Aorta (tissue), 5 donors: Measurements from ENCODE around the gene MRPL38. TPM values are rescaled to one million over a fixed set of nuclear protein-coding genes. Genes with fewer than 3 reads are reported as not detected.
"Not testable (repeated sequence)": the region's sequence is repeated elsewhere in the genome, so short reads cannot be mapped to it uniquely, and the experiment has no call there.

Experiments
- ATAC-seq: fragments of 200-7000 bp; cut with Tn5 transposase; one replicate; pipeline ENCODE4 v1.9.1; 2022; ENCODE audit warnings: moderate library complexity; ENCODE audit not compliant: low FRiP score
- DNase-seq, 2 donors: peaks; one replicate each; pipeline ENCODE4 v3.0.0-alpha.2; 2020
- H3K27ac ChIP-seq, 2 donors: one replicate each; pipeline ENCODE4 v1.5.1; 2013; ENCODE audit warnings: low read length in 2 of 2, mild to moderate bottlenecking in 2 of 2, moderate library complexity in 2 of 2, control low read depth in 1 of 2, inconsistent platforms in 1 of 2, low read depth in 1 of 2
- H3K27me3 ChIP-seq, 2 donors: one replicate each; pipeline ENCODE4 v1.6.1; 2013; ENCODE audit warnings: control low read depth in 1 of 2, low read length in 1 of 2, mild to moderate bottlenecking in 1 of 2, moderate library complexity in 1 of 2; ENCODE audit not compliant: insufficient read depth in 2 of 2, control insufficient read depth in 1 of 2
- H3K36me3 ChIP-seq, 2 donors: one replicate each; pipeline ENCODE4 v1.6.1; 2013; ENCODE audit warnings: control low read depth in 1 of 2, low read length in 1 of 2, mild to moderate bottlenecking in 1 of 2; ENCODE audit not compliant: insufficient read depth in 2 of 2, control insufficient read depth in 1 of 2
- H3K4me1 ChIP-seq, 2 donors: one replicate each; pipeline ENCODE4 v1.6.1; 2013; ENCODE audit warnings: low read length in 2 of 2, control low read depth in 1 of 2, mild to moderate bottlenecking in 1 of 2, moderate library complexity in 1 of 2; ENCODE audit not compliant: insufficient read depth in 2 of 2, control insufficient read depth in 1 of 2
- H3K4me3 ChIP-seq, 2 donors: one replicate each; pipeline ENCODE4 v1.5.1; 2013; ENCODE audit warnings: low read length in 2 of 2, control low read depth in 1 of 2, mild to moderate bottlenecking in 1 of 2
- H3K9me3 ChIP-seq: one replicate; pipeline ENCODE4 v1.6.1; 2013; ENCODE audit warnings: mild to moderate bottlenecking, low read length; ENCODE audit not compliant: control insufficient read depth
- WGBS, 2 donors: extraction: QIAGEN DNeasy Blood & Tissue Kit; methylation state at CpG; one replicate each; pipeline ENCODE4 v1.1.7; 2013; 5-methylcytosine and 5-hydroxymethylcytosine counted together
- intact Hi-C, 2 donors: fragments of 100-400 bp; cut with DNase I; formaldehyde crosslinking; loops; one replicate each; pipeline versions ENCODE4 v1.14.2 to v1.15.0; 2022
- polyA plus RNA-seq, 2 donors: library from polyadenylated mRNA; stranded (reverse); fragments of 200-250 nt; gene quantifications; one replicate each; pipeline ENCODE4 v1.2.3, GENCODE V29; 2013
- total RNA-seq, 2 donors: library from RNA; stranded (reverse); fragmentation: NEBNext Ultra II Directional; extraction: Animal tissue kit (Norgen Biotek cat#: 25700); gene quantifications; one replicate each; pipeline ENCODE4 v1.2.1, GENCODE V29; 2021
- donor health status: healthy with polysubstance abuse.
- donor health status: Bipolar disorder and iron deficiency.
- donor health status: DM: no; HTN: no; CAD: no.
- donor health status: DM: no; HTN: no; CAD: no.
- donor health status: DM: yes; HTN: yes; CAD: no.

Gene MRPL38
- total and polyA plus RNA-seq, 4 donors, result 25.2 to 128 (median 58.3) TPM

- H3K9me3 ChIP-seq, result no peaks in the 10 kb centered on the region
- ATAC-seq (peak; percentile 63), DNase-seq (peak; percentile 81 to 86)
- H3K27me3 ChIP-seq, result no peaks in the 10 kb centered on the region
- intact Hi-C loops, result no loop called here
- H3K27ac ChIP-seq, result peak overlapping the region; percentile 5 to 78
- WGBS, 2 donors, result 6 to 7% methylated on average over 23 of the region's 23 CpGs
- no peaks in the 10 kb centered on the region for H3K4me1 ChIP-seq
- H3K4me3 ChIP-seq, result no peak overlapping the region
- no peaks in the 10 kb centered on the region for H3K36me3 ChIP-seq
Measured at GRCh38 chr17:75869282-75870141, 35.2 kb downstream of the MRPL38 start.

- intact Hi-C loops, ATAC-seq, H3K9me3 ChIP-seq, H3K36me3 ChIP-seq, DNase-seq, H3K4me3 ChIP-seq, H3K27me3 ChIP-seq, H3K4me1 ChIP-seq: not testable (repeated sequence)
- WGBS, 2 donors, result 67 to 70% methylated on average over 12 of the region's 12 CpGs
- peak overlapping the region in 1 of 2 donors; percentile 78 for H3K27ac ChIP-seq
Measured at GRCh38 chr17:75868730-75869281, 35.9 kb downstream of the MRPL38 start.

GRCh38 chr17:75865404-75866188, 39.1 kb downstream of the MRPL38 start:
- H3K36me3 ChIP-seq, intact Hi-C loops, ATAC-seq, H3K4me1 ChIP-seq, H3K27me3 ChIP-seq, H3K4me3 ChIP-seq, H3K9me3 ChIP-seq, H3K27ac ChIP-seq: not testable (repeated sequence)
- 74 to 78% methylated on average over 15 to 17 of the region's 17 CpGs for WGBS, 2 donors
- DNase-seq, result peak in 1 of 2 donors; percentile 45

GRCh38 chr17:75864887-75865286, 39.8 kb downstream of the MRPL38 start:
- intact Hi-C loops, H3K4me1 ChIP-seq, H3K27me3 ChIP-seq, DNase-seq, H3K4me3 ChIP-seq, ATAC-seq, H3K27ac ChIP-seq, H3K9me3 ChIP-seq, H3K36me3 ChIP-seq: not testable (repeated sequence)
- WGBS, 2 donors, result 83 to 89% methylated on average over 4 of the region's 4 CpGs

- ATAC-seq (peak; percentile 59), DNase-seq (peak in 1 of 2 donors; percentile 70)
- Histone ChIP-seq H3K4me1 (no peaks in the 10 kb centered on the region), H3K27ac (no peak overlapping the region), H3K9me3 (no peaks in the 10 kb centered on the region), H3K36me3 (no peaks in the 10 kb centered on the region), H3K27me3 (no peaks in the 10 kb centered on the region), H3K4me3 (no peak overlapping the region)
- intact Hi-C loops, result no loop called here
- WGBS, 2 donors, result 39 to 49% methylated on average over 8 of the region's 8 CpGs
Measured at GRCh38 chr17:75864448-75864871, 40.2 kb downstream of the MRPL38 start.

- Histone ChIP-seq H3K36me3 (no peaks in the 10 kb centered on the region), H3K27me3 (no peaks in the 10 kb centered on the region), H3K4me1 (no peaks in the 10 kb centered on the region), H3K9me3 (no peaks in the 10 kb centered on the region), H3K4me3 (no peak overlapping the region), H3K27ac (no peak overlapping the region)
- DNase-seq (no peak), ATAC-seq (peak; percentile 20)
- intact Hi-C loops, result no loop called here
- WGBS, 2 donors, result 64 to 65% methylated on average over 9 of the region's 9 CpGs
Measured at GRCh38 chr17:75861927-75862317, 42.8 kb downstream of the MRPL38 start.

- H3K9me3 ChIP-seq, H3K36me3 ChIP-seq, H3K4me3 ChIP-seq, H3K27ac ChIP-seq, ATAC-seq, H3K27me3 ChIP-seq, DNase-seq, H3K4me1 ChIP-seq, intact Hi-C loops: not testable (repeated sequence)
- WGBS, 2 donors, result 89 to 90% methylated on average over 10 of the region's 10 CpGs
Measured at GRCh38 chr17:75859358-75859757, 45.3 kb downstream of the MRPL38 start.

GRCh38 chr17:75856062-75856756, 48.5 kb downstream of the MRPL38 start:
- peak overlapping the region; percentile 38 to 86 for H3K4me3 ChIP-seq
- DNase-seq (peak in 1 of 2 donors; percentile 85), ATAC-seq (no peak)
- peak overlapping the region; percentile 20 to 73 for H3K27ac ChIP-seq
- peaks cover 0 to 4% of the 10 kb centered on the region in 2 donors for H3K36me3 ChIP-seq
- intact Hi-C loops, result no loop called here
- 1% methylated on average over 24 of the region's 24 CpGs for WGBS, 2 donors
- no peaks in the 10 kb centered on the region for H3K9me3 ChIP-seq
- H3K4me1 ChIP-seq, result peaks cover 0 to 5% of the 10 kb centered on the region in 2 donors
- no peaks in the 10 kb centered on the region for H3K27me3 ChIP-seq
